Muscle layer of duodenum (tissue), 2 donors: ENCODE measurements around the gene SMG6.
A peak's percentile ranks its signal among the peaks of the same experiment; 100 is the strongest.
"Not testable (repeated sequence)": the region's sequence is repeated elsewhere in the genome, so short reads cannot be mapped to it uniquely, and the experiment has no call there.

ENCODE experiments used
- H3K27ac ChIP-seq: one replicate; pipeline ENCODE4 v1.7.0; 2013; ENCODE audit warnings: mild to moderate bottlenecking, low read length
- H3K27me3 ChIP-seq: one replicate; pipeline ENCODE4 v1.7.0; 2013; ENCODE audit warnings: low read depth, mild to moderate bottlenecking, control low read depth, low read length
- H3K36me3 ChIP-seq, 2 donors: one replicate each; pipeline ENCODE4 v1.7.0; 2013; ENCODE audit warnings: low read length in 2 of 2, control low read depth in 1 of 2, mild to moderate bottlenecking in 1 of 2; ENCODE audit not compliant: insufficient read depth in 2 of 2, control insufficient read depth in 1 of 2
- H3K4me1 ChIP-seq, 2 donors: one replicate each; pipeline ENCODE4 v1.7.0; 2013; ENCODE audit warnings: low read length in 2 of 2, mild to moderate bottlenecking in 2 of 2, control low read depth in 1 of 2, moderate library complexity in 1 of 2; ENCODE audit not compliant: insufficient read depth in 2 of 2, control insufficient read depth in 1 of 2
- H3K4me3 ChIP-seq, 2 donors: one replicate each; pipeline ENCODE4 v1.7.0; 2013; ENCODE audit warnings: low read length in 2 of 2, low read depth in 1 of 2, mild to moderate bottlenecking in 1 of 2
- H3K9me3 ChIP-seq, 2 donors: one replicate each; pipeline ENCODE4 v1.7.0; 2013; ENCODE audit warnings: low read length in 2 of 2, control low read depth in 1 of 2, mild to moderate bottlenecking in 1 of 2; ENCODE audit not compliant: control insufficient read depth in 1 of 2
- donor health status: healthy.

The SMG6 gene

DNA sequence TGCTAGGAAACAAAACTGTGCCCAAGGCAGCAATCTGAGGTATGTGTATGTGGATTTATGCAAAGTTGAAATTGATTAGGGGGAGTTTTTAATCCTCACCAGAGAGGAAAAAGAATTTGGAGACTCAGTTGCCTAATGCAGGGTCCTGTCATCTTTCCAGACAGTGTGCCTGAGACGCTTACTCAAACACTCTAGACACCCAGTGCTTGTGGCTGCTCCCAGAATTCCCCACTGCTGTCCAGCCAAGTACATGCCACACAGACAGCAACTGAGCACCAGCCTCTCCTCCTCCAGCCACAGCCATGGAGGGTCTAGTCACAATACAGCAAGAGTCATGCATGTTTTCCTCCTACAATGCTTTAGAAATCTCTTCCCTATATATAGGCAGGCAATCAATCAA lies 130.6 kb downstream of the SMG6 start:
- peaks cover 14 to 23% of the 10 kb centered on the region in 2 donors for H3K36me3 ChIP-seq
- H3K4me3 ChIP-seq: peak overlapping the region in 1 of 2 donors; percentile 33

GRCh38 chr17:2172077-2172851 lies 131.3 kb downstream of the SMG6 start:
- H3K9me3 ChIP-seq: no peaks in the 10 kb centered on the region
- peak overlapping the region; percentile 88 for H3K27ac ChIP-seq
- peaks cover 14 to 23% of the 10 kb centered on the region in 2 donors for H3K36me3 ChIP-seq
- no peaks in the 10 kb centered on the region for H3K27me3 ChIP-seq
- H3K4me1 ChIP-seq: peaks cover 41 to 56% of the 10 kb centered on the region in 2 donors
- peak overlapping the region; percentile 28 to 33 for H3K4me3 ChIP-seq

More for the DNA sequence above, 130.6 kb downstream of the SMG6 start:
- Histone ChIP-seq H3K27me3 (no peaks in the 10 kb centered on the region), H3K27ac (peak overlapping the region; percentile 79), H3K4me1 (peaks cover 41 to 64% of the 10 kb centered on the region in 2 donors), H3K9me3 (no peaks in the 10 kb centered on the region)

- H3K9me3 ChIP-seq: no peaks in the 10 kb centered on the region
- peaks cover 14 to 23% of the 10 kb centered on the region in 2 donors for H3K36me3 ChIP-seq
- peaks cover 37 to 51% of the 10 kb centered on the region in 2 donors for H3K4me1 ChIP-seq
- peak overlapping the region; percentile 88 for H3K27ac ChIP-seq
- H3K4me3 ChIP-seq: peak overlapping the region; percentile 28 to 33
- no peaks in the 10 kb centered on the region for H3K27me3 ChIP-seq
Measured at GRCh38 chr17:2171702-2172076, 131.9 kb downstream of the SMG6 start.

DNA sequence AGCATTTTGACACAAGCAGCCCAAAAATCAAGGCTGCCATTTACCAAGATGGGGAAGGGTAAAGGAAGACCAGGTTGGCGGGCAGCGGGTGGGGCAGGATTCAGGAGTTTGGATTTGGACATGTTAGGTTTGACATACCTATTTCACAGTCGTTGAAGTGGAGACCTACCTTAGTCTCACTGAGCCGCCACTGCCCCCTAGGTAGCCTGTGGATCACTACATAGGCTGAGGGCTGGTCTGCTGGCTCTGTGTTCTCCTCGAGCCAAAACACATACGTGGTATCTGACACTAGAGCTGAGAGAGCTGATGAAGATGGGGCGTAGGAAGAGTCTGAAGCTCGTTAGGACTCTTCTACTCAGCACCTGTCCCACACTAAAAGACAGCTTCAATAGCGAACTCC lies 133.6 kb downstream of the SMG6 start:
- Histone ChIP-seq H3K4me1 (peaks cover 20 to 34% of the 10 kb centered on the region in 2 donors), H3K36me3 (peaks cover 14 to 28% of the 10 kb centered on the region in 2 donors), H3K27me3 (no peaks in the 10 kb centered on the region), H3K27ac (no peak overlapping the region), H3K4me3 (no peak overlapping the region), H3K9me3 (no peaks in the 10 kb centered on the region)

- not testable (repeated sequence) for H3K4me1 ChIP-seq, H3K4me3 ChIP-seq, H3K27me3 ChIP-seq, H3K27ac ChIP-seq, H3K9me3 ChIP-seq
- H3K36me3 ChIP-seq: peaks cover 14 to 28% of the 10 kb centered on the region in 2 donors
Measured at GRCh38 chr17:2165723-2166122, 137.9 kb downstream of the SMG6 start.

- Histone ChIP-seq H3K36me3 (peaks cover 0 to 23% of the 10 kb centered on the region in 2 donors), H3K27me3 (no peaks in the 10 kb centered on the region), H3K9me3 (no peaks in the 10 kb centered on the region), H3K4me3 (no peak overlapping the region), H3K4me1 (no peaks in the 10 kb centered on the region), H3K27ac (no peak overlapping the region)
Measured at GRCh38 chr17:2158396-2158780, 145.2 kb downstream of the SMG6 start.

DNA sequence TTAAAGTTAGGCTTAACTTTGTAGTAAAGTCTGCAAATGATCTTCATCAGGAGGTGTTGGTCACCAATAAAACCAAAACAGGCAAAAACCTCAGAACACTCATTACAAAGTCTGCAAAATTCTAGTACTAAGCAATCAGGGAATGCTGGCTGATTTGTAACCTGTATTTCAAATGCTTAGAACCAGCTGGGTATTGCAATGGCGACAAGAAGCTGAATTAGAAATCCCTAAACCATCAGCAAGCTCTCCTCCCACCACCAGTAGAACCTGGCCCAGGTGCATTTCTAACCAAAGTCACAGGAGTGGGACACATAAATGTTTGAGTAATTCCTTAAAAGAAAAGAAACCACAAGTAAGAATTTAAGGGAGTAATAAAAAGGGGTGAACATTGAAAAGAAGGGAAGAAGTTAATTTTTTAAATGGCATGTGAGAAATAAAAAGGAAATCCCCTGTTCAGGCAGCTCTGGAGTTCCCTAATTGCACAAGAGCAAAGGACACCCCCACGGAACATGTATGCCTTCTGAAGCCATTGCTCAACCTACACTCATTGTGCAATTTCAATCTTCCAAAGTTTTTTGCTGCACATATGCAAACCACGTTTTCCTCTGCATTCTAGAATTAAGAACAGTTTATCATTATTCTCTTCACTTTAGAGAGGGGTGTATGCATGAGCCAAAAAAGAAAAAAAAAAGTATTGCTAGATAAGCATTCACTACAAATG lies 145.8 kb downstream of the SMG6 start:
- no peak overlapping the region for H3K4me3 ChIP-seq
- H3K27me3 ChIP-seq: no peaks in the 10 kb centered on the region
- H3K36me3 ChIP-seq: peaks cover 0 to 23% of the 10 kb centered on the region in 2 donors
- H3K27ac ChIP-seq: peak overlapping the region; percentile 34
- H3K4me1 ChIP-seq: no peaks in the 10 kb centered on the region
- no peaks in the 10 kb centered on the region for H3K9me3 ChIP-seq

GRCh38 chr17:2157081-2157480 lies 146.5 kb downstream of the SMG6 start:
- no peaks in the 10 kb centered on the region for H3K4me1 ChIP-seq
- peak overlapping the region; percentile 34 for H3K27ac ChIP-seq
- no peaks in the 10 kb centered on the region for H3K9me3 ChIP-seq
- H3K27me3 ChIP-seq: no peaks in the 10 kb centered on the region
- no peak overlapping the region for H3K4me3 ChIP-seq
- peaks cover 0 to 23% of the 10 kb centered on the region in 2 donors for H3K36me3 ChIP-seq

- Histone ChIP-seq H3K9me3 (no peaks in the 10 kb centered on the region), H3K27me3 (no peaks in the 10 kb centered on the region), H3K4me3 (no peak overlapping the region), H3K27ac (peak overlapping the region; percentile 34), H3K36me3 (peaks cover 0 to 24% of the 10 kb centered on the region in 2 donors), H3K4me1 (no peaks in the 10 kb centered on the region)
Measured at GRCh38 chr17:2156666-2157065, 146.9 kb downstream of the SMG6 start.

GRCh38 chr17:2155573-2155972 lies 148.0 kb downstream of the SMG6 start:
- H3K27ac ChIP-seq: no peak overlapping the region
- peaks cover under 1 to 29% of the 10 kb centered on the region in 2 donors for H3K36me3 ChIP-seq

GRCh38 chr17:2151358-2152033 lies 152.1 kb downstream of the SMG6 start:
- no peak overlapping the region for H3K27ac ChIP-seq
- H3K27me3 ChIP-seq: no peaks in the 10 kb centered on the region
- H3K4me3 ChIP-seq: no peak overlapping the region
- H3K36me3 ChIP-seq: peaks cover 8 to 32% of the 10 kb centered on the region in 2 donors
- H3K4me1 ChIP-seq: no peaks in the 10 kb centered on the region
- no peaks in the 10 kb centered on the region for H3K9me3 ChIP-seq

More at GRCh38 chr17:2155573-2155972, 148.0 kb downstream of the SMG6 start:
- Histone ChIP-seq H3K9me3 (no peaks in the 10 kb centered on the region), H3K4me1 (no peaks in the 10 kb centered on the region), H3K27me3 (no peaks in the 10 kb centered on the region), H3K4me3 (no peak overlapping the region)
